HepG2 (cell line): Measurements from ENCODE around the gene RUNDC1. TPM values are rescaled to one million over a fixed set of nuclear protein-coding genes. Genes with fewer than 3 reads are reported as not detected.

Source experiments
- AHDC1 ChIP-seq: sonication (generic); formaldehyde crosslinking; IDR thresholded peaks from 2 replicates; pipeline ENCODE4 v1.5.1; 2020; ENCODE audit warnings: mild to moderate bottlenecking, missing genetic modification reagents, borderline replicate concordance
- GTF3A ChIP-seq: sonication (generic); formaldehyde crosslinking; conservative IDR thresholded peaks from 2 replicates; pipeline ENCODE4 v1.4.0; 2020; ENCODE audit warnings: mild to moderate bottlenecking, missing genetic modification reagents
- MEIS2 ChIP-seq: sonication (generic); formaldehyde crosslinking; IDR thresholded peaks from 2 replicates; pipeline ENCODE4 v1.9.0; 2021; ENCODE audit warnings: mild to moderate bottlenecking, missing genetic modification reagents
- MIER3 ChIP-seq: IDR thresholded peaks from 2 replicates; pipeline ENCODE4 v1.6.1; 2016; ENCODE audit warnings: missing compliant biosample characterization, borderline replicate concordance
- PHB2 ChIP-seq: fragments of 450-650 bp; IDR thresholded peaks from 2 replicates; pipeline ENCODE4 v1.6.1; 2018; ENCODE audit not compliant: partially characterized antibody
- RFXAP ChIP-seq: sonication (generic); formaldehyde crosslinking; IDR thresholded peaks from 2 replicates; pipeline ENCODE4 v1.4.0; 2020; ENCODE audit warnings: missing genetic modification reagents, borderline replicate concordance
- SNRNP70 ChIP-seq: fragments of 200-400 bp; formaldehyde crosslinking; IDR thresholded peaks from 2 replicates; pipeline ENCODE4 v1.6.1; 2017; ENCODE audit warnings: mild to moderate bottlenecking, low read depth, low read length, moderate library complexity
- SP2 ChIP-seq: sonication (generic); formaldehyde crosslinking; IDR thresholded peaks from 2 replicates; pipeline ENCODE4 v1.5.1; 2020; ENCODE audit warnings: mild to moderate bottlenecking, missing genetic modification reagents
- SRSF9 ChIP-seq: fragments of 200-400 bp; formaldehyde crosslinking; IDR thresholded peaks from 2 replicates; pipeline ENCODE4 v1.6.1; 2018; ENCODE audit warnings: borderline replicate concordance, mild to moderate bottlenecking, low read depth, low read length; ENCODE audit not compliant: insufficient read depth, poor library complexity, severe bottlenecking
- TCF12 ChIP-seq, 2 experiments: fragments of 450-650 bp in 1 of 2; sonication (generic) in 1 of 2; formaldehyde crosslinking in 1 of 2; IDR thresholded peaks; 2 replicates each; pipeline versions ENCODE4 v1.6.1 to v1.8.0; 2017 to 2022; ENCODE audit warnings: antibody characterized with exemption in 1 of 2, mild to moderate bottlenecking in 1 of 2, missing genetic modification reagents in 1 of 2, moderate library complexity in 1 of 2
- ZBTB25 ChIP-seq: IDR thresholded peaks from 2 replicates; pipeline ENCODE4 v1.6.1; 2018; ENCODE audit warnings: missing genetic modification reagents
- ZFP91 ChIP-seq: sonication (generic); formaldehyde crosslinking; IDR thresholded peaks from 2 replicates; pipeline ENCODE4 v1.9.0; 2022; ENCODE audit warnings: missing genetic modification reagents, mild to moderate bottlenecking, borderline replicate concordance
- ZNF143 ChIP-seq: sonication (generic); formaldehyde crosslinking; IDR thresholded peaks from 2 replicates; pipeline ENCODE4 v1.4.0; 2020; ENCODE audit warnings: missing genetic modification reagents
- ZNF17 ChIP-seq: sonication (generic); formaldehyde crosslinking; IDR thresholded peaks from 2 replicates; pipeline ENCODE4 v1.5.0; 2020; ENCODE audit warnings: mild to moderate bottlenecking, missing genetic modification reagents
- ZNF333 ChIP-seq: sonication (generic); formaldehyde crosslinking; IDR thresholded peaks from 2 replicates; pipeline ENCODE4 v1.4.0; 2020; ENCODE audit warnings: mild to moderate bottlenecking, missing genetic modification reagents, borderline replicate concordance
- ZNF670 ChIP-seq: sonication (generic); formaldehyde crosslinking; IDR thresholded peaks from 2 replicates; pipeline ENCODE4 v1.8.0; 2022; ENCODE audit warnings: mild to moderate bottlenecking, missing genetic modification reagents, borderline replicate concordance
- ZNF790 ChIP-seq: sonication (generic); formaldehyde crosslinking; IDR thresholded peaks from 2 replicates; pipeline ENCODE4 v1.8.0; 2022; ENCODE audit warnings: missing genetic modification reagents, mild to moderate bottlenecking, borderline replicate concordance
- ZNF792 ChIP-seq: IDR thresholded peaks from 2 replicates; pipeline ENCODE4 v1.6.1; 2016
- polyA plus RNA-seq, 8 experiments: library from polyadenylated mRNA; depleted of rRNA in 3 of 8; stranded (reverse) in 7 of 8; unstranded in 1 of 8; fragments of >200 nt; fragmentation: Illumina TruSeq in 4 of 8; extraction: Trizol in 4 of 8; gene quantifications; 2 replicates each; pipeline versions ENCODE4 v1.2.1 to v1.2.3, GENCODE V29; 2011 to 2016; ENCODE audit warnings: low read depth in 4 of 8, missing spikeins in 1 of 8, mixed read lengths in 1 of 8; ENCODE audit not compliant: insufficient read depth in 1 of 8
- total RNA-seq, 5 experiments: library from RNA; depleted of rRNA; stranded (reverse); fragments of >200 nt; fragmentation: Illumina TruSeq; extraction: Trizol; gene quantifications; 2 replicates each; pipeline ENCODE4 v1.2.3, GENCODE V29; 2016; ENCODE audit warnings: low read depth in 1 of 5

Gene RUNDC1
- total and polyA plus RNA-seq, 2 of the 13 experiments (the other 11 are each of a cell fraction or from before 2014, with no cell fraction given): 10.3 to 11.4 TPM

GRCh38 chr17:43021741-43022512 is 41.6 kb downstream of the RUNDC1 start, which contains the start of gene VAT1 (continued):
- TF ChIP-seq ZNF792 (CRISPR knock-in tag): peak; percentile 18; the same call in 1 of the 2 replicates
- TF ChIP-seq ZNF333 (CRISPR knock-in tag): no peak; the same call in 1 of the 2 replicates
- TF ChIP-seq ZNF143 (CRISPR knock-in tag): 0 out of 2 replicates have a peak, but pooled peaks have one; percentile 2
- TF ChIP-seq ZBTB25 (CRISPR knock-in tag): no peak; the same call in 1 of the 2 replicates
- TF ChIP-seq RFXAP: peak; percentile 48; the same call in 1 of the 2 replicates
- TF ChIP-seq ZNF790 (CRISPR knock-in tag): 0 out of 2 replicates have a peak, but pooled peaks have one; percentile 53
- peak; percentile 100 for TF ChIP-seq ZFP91 (CRISPR knock-in tag)
- peak; percentile 56; the same call in 1 of the 2 replicates for TF ChIP-seq AHDC1 (CRISPR knock-in tag)
- TF ChIP-seq ZNF670 (CRISPR knock-in tag): peak; percentile 75; the same call in 1 of the 2 replicates
- TF ChIP-seq ZNF17 (CRISPR knock-in tag): no peak
- TF ChIP-seq GTF3A (CRISPR knock-in tag): no peak; the same call in 1 of the 2 replicates
- peak; percentile 75; the same call in 1 of the 2 replicates for TF ChIP-seq MEIS2 (CRISPR knock-in tag)
- no peak for TF ChIP-seq TCF12 (IDR thresholded peaks at IDR 0.05)
- no peak for TF ChIP-seq TCF12 (CRISPR knock-in tag; IDR thresholded peaks at IDR 0.05)
- peak; percentile 49; the same call in 1 of the 2 replicates for TF ChIP-seq SP2 (CRISPR knock-in tag)
- TF ChIP-seq PHB2: no peak
- no peak; the same call in 1 of the 2 replicates for TF ChIP-seq MIER3
- TF ChIP-seq SRSF9: no peak
- no peak for TF ChIP-seq SNRNP70
